ENCODE measurements around the gene MS4A7.
"Not testable (repeated sequence)": the region's sequence is repeated elsewhere in the genome, so short reads cannot be mapped to it uniquely, and the experiment has no call there.

MS4A7 gene

GRCh38 chr11:60378354-60378753, at the start of gene MS4A7:
TSS of gene MS4A7 (plus strand) at chr11:60378532. CDS start at chr11:60383142, 4,610 bp downstream.
- no peak for DNase-seq (ENCODE audit: low read depth, low spot score)

- no peak for DNase-seq (ENCODE audit: low read depth, low spot score)
Measured at GRCh38 chr11:60332846-60333245, 45.5 kb upstream of the MS4A7 start.

GRCh38 chr11:60334005-60334620, 44.2 kb upstream of the MS4A7 start:
- DNase-seq (ENCODE audit: low read depth, low spot score), result peak; percentile 25

- no peak for DNase-seq (ENCODE audit: low read depth, low spot score)
Measured at GRCh38 chr11:60336767-60337391, 41.5 kb upstream of the MS4A7 start.

GRCh38 chr11:60338053-60338452, 40.3 kb upstream of the MS4A7 start:
- DNase-seq (ENCODE audit: low read depth, low spot score), result no peak

GRCh38 chr11:60339356-60339755, 39.0 kb upstream of the MS4A7 start:
- no peak for DNase-seq (ENCODE audit: low read depth, low spot score)

GRCh38 chr11:60343094-60343704, 35.1 kb upstream of the MS4A7 start:
- DNase-seq (ENCODE audit: low read depth, low spot score), result no peak

- DNase-seq (ENCODE audit: low read depth, low spot score), result no peak
Measured at GRCh38 chr11:60344146-60344545, 34.2 kb upstream of the MS4A7 start.

GRCh38 chr11:60345489-60345888, 32.8 kb upstream of the MS4A7 start:
- DNase-seq (ENCODE audit: low read depth, low spot score), result no peak

- no peak for DNase-seq (ENCODE audit: low read depth, low spot score)
Measured at GRCh38 chr11:60347084-60347797, 31.1 kb upstream of the MS4A7 start.

- DNase-seq (ENCODE audit: low read depth, low spot score), result no peak
Measured at GRCh38 chr11:60348116-60348515, 30.2 kb upstream of the MS4A7 start.

GRCh38 chr11:60349990-60350389, 28.3 kb upstream of the MS4A7 start:
- no peak for DNase-seq (ENCODE audit: low read depth, low spot score)

GRCh38 chr11:60357771-60358170, 20.6 kb upstream of the MS4A7 start:
- no peak for DNase-seq (ENCODE audit: low read depth, low spot score)

GRCh38 chr11:60360621-60361020, 17.7 kb upstream of the MS4A7 start:
- DNase-seq (ENCODE audit: low read depth, low spot score), result no peak

- DNase-seq (ENCODE audit: low read depth, low spot score), result no peak
Measured at GRCh38 chr11:60362241-60362640, 16.1 kb upstream of the MS4A7 start.

GRCh38 chr11:60363542-60364470, 14.5 kb upstream of the MS4A7 start:
- DNase-seq (ENCODE audit: low read depth, low spot score), result peak; percentile 4

- DNase-seq (ENCODE audit: low read depth, low spot score), result not testable (repeated sequence)
Measured at GRCh38 chr11:60366262-60366904, 11.9 kb upstream of the MS4A7 start.

- DNase-seq (ENCODE audit: low read depth, low spot score), result no peak
Measured at GRCh38 chr11:60367009-60367408, 11.3 kb upstream of the MS4A7 start.

- no peak for DNase-seq (ENCODE audit: low read depth, low spot score)
Measured at GRCh38 chr11:60367896-60368295, 10.4 kb upstream of the MS4A7 start.

- DNase-seq (ENCODE audit: low read depth, low spot score), result no peak
Measured at GRCh38 chr11:60370252-60370810, 8.0 kb upstream of the MS4A7 start.

Data from activated naive CD8-positive, alpha-beta T cell treated with anti-CD3 and anti-CD28 coated beads, Interleukin-2, amount 50 U/mL, for 16 hours (primary cell).